Measurements from ENCODE around the gene TMEM18. TPM values are rescaled to one million over a fixed set of nuclear protein-coding genes. Genes with fewer than 3 reads are reported as not detected.

The TMEM18 gene
- total RNA-seq, 1 experiment from 2014 or later: 19.0 TPM

GRCh38 chr2:674321-674985 lies 2.8 kb downstream of the TMEM18 start:
- H3K4me3 Mint-ChIP-seq (ENCODE audit: low read depth, unreplicated experiment): no peak overlapping the region
- no peak for DNase-seq
- BruUV-seq (replicated peaks): no TSS peak
- no peaks in the 10 kb centered on the region for H3K9me3 Mint-ChIP-seq (ENCODE audit: low read depth, unreplicated experiment)
- H3K4me1 Mint-ChIP-seq (ENCODE audit: low read depth, unreplicated experiment): peaks cover 20% of the 10 kb centered on the region
- H3K27me3 Mint-ChIP-seq (ENCODE audit: unreplicated experiment): no peaks in the 10 kb centered on the region
- CTCF ChIA-PET: no interaction called here
- intact Hi-C loops (cut with micrococcal nuclease; ENCODE audit: unreplicated experiment): no loop called here
- no peak overlapping the region for H3K27ac Mint-ChIP-seq (ENCODE audit: unreplicated experiment)
- peaks cover 38% of the 10 kb centered on the region for H3K36me3 Mint-ChIP-seq (ENCODE audit: insufficient read depth, unreplicated experiment)
- TF ChIP-seq, protein P1, sequence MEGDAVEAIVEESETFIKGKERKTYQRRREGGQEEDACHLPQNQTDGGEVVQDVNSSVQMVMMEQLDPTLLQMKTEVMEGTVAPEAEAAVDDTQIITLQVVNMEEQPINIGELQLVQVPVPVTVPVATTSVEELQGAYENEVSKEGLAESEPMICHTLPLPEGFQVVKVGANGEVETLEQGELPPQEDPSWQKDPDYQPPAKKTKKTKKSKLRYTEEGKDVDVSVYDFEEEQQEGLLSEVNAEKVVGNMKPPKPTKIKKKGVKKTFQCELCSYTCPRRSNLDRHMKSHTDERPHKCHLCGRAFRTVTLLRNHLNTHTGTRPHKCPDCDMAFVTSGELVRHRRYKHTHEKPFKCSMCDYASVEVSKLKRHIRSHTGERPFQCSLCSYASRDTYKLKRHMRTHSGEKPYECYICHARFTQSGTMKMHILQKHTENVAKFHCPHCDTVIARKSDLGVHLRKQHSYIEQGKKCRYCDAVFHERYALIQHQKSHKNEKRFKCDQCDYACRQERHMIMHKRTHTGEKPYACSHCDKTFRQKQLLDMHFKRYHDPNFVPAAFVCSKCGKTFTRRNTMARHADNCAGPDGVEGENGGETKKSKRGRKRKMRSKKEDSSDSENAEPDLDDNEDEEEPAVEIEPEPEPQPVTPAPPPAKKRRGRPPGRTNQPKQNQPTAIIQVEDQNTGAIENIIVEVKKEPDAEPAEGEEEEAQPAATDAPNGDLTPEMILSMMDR (IDR thresholded peaks at IDR 0.05; ENCODE audit: unreplicated experiment): no peak

- TF ChIP-seq, protein P1 (IDR thresholded peaks at IDR 0.05; ENCODE audit: unreplicated experiment): no peak
- H3K36me3 Mint-ChIP-seq (ENCODE audit: insufficient read depth, unreplicated experiment): peaks cover 38% of the 10 kb centered on the region
- CTCF ChIA-PET: no interaction called here
- intact Hi-C loops (cut with micrococcal nuclease; ENCODE audit: unreplicated experiment): loop anchor here (1.0 kb wide), 1 partner anchor 21 kb away; no protein-coding TSS in a partner anchor
- DNase-seq: no peak
- no peaks in the 10 kb centered on the region for H3K27me3 Mint-ChIP-seq (ENCODE audit: unreplicated experiment)
- no peak overlapping the region for H3K27ac Mint-ChIP-seq (ENCODE audit: unreplicated experiment)
- no peak overlapping the region for H3K4me3 Mint-ChIP-seq (ENCODE audit: low read depth, unreplicated experiment)
- BruUV-seq (replicated peaks): no TSS peak
- H3K4me1 Mint-ChIP-seq (ENCODE audit: low read depth, unreplicated experiment): peaks cover 20% of the 10 kb centered on the region
- no peaks in the 10 kb centered on the region for H3K9me3 Mint-ChIP-seq (ENCODE audit: low read depth, unreplicated experiment)
Measured at GRCh38 chr2:673615-674320, 3.4 kb downstream of the TMEM18 start.

- no peak for DNase-seq
- intact Hi-C loops (cut with micrococcal nuclease; ENCODE audit: unreplicated experiment): loop anchor here (1.0 kb wide), 1 partner anchor 21 kb away; no protein-coding TSS in a partner anchor
- Mint-ChIP-seq H3K36me3 (ENCODE audit: insufficient read depth, unreplicated experiment) (peaks cover 32% of the 10 kb centered on the region), H3K9me3 (ENCODE audit: low read depth, unreplicated experiment) (no peaks in the 10 kb centered on the region), H3K27ac (ENCODE audit: unreplicated experiment) (no peak overlapping the region), H3K4me3 (ENCODE audit: low read depth, unreplicated experiment) (no peak overlapping the region), H3K27me3 (ENCODE audit: unreplicated experiment) (no peaks in the 10 kb centered on the region), H3K4me1 (ENCODE audit: low read depth, unreplicated experiment) (peaks cover 20% of the 10 kb centered on the region)
- TF ChIP-seq, protein P1 (IDR thresholded peaks at IDR 0.05; ENCODE audit: unreplicated experiment): no peak
- CTCF ChIA-PET: no interaction called here
- BruUV-seq (replicated peaks): no TSS peak
Measured at GRCh38 chr2:673016-673415, 4.2 kb downstream of the TMEM18 start.

DNA sequence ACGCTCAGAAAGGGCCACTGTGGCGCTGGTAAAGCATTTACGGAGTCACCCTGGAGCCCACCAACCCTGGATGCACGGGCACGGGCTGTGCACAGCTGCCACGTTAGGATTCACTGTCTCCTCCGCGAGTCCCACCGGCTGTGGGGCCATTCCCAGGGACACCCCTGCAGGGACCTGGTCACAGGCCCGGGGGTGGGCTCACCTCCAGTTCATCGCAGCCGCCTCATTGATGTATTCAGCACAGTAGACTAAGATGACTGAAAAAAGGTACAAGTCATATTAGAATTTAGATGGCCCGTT lies 4.7 kb downstream of the TMEM18 start:
- H3K27ac Mint-ChIP-seq (ENCODE audit: unreplicated experiment): no peak overlapping the region
- intact Hi-C loops (cut with micrococcal nuclease; ENCODE audit: unreplicated experiment): no loop called here
- CTCF ChIA-PET: no interaction called here
- no peaks in the 10 kb centered on the region for H3K9me3 Mint-ChIP-seq (ENCODE audit: low read depth, unreplicated experiment)
- H3K36me3 Mint-ChIP-seq (ENCODE audit: insufficient read depth, unreplicated experiment): peaks cover 27% of the 10 kb centered on the region
- DNase-seq: no peak
- H3K27me3 Mint-ChIP-seq (ENCODE audit: unreplicated experiment): no peaks in the 10 kb centered on the region
- TF ChIP-seq, protein P1 (IDR thresholded peaks at IDR 0.05; ENCODE audit: unreplicated experiment): no peak
- BruUV-seq (replicated peaks): no TSS peak
- peaks cover 20% of the 10 kb centered on the region for H3K4me1 Mint-ChIP-seq (ENCODE audit: low read depth, unreplicated experiment)
- no peak overlapping the region for H3K4me3 Mint-ChIP-seq (ENCODE audit: low read depth, unreplicated experiment)

All from Calu3 (cell line).